Amniotic epithelial cell (primary cell): ENCODE measurements around the gene VAV3.

ENCODE experiments used
- DNase-seq: peaks from one replicate; pipeline ENCODE4 v3.0.0-alpha.2; 2010; ENCODE audit warnings: low read depth

VAV3 gene

GRCh38 chr1:107833061-107833460 is 131.9 kb downstream of the VAV3 start:
- DNase-seq: no peak

GRCh38 chr1:107831921-107832320 is 133.1 kb downstream of the VAV3 start:
- DNase-seq: no peak

GRCh38 chr1:107830526-107830925 is 134.5 kb downstream of the VAV3 start:
- no peak for DNase-seq

GRCh38 chr1:107830075-107830474 is 134.9 kb downstream of the VAV3 start:
- DNase-seq: no peak

- DNase-seq: no peak
Measured at GRCh38 chr1:107829036-107829770, 135.8 kb downstream of the VAV3 start.

GRCh38 chr1:107824946-107825345 is 140.0 kb downstream of the VAV3 start:
- no peak for DNase-seq

- no peak for DNase-seq
Measured at GRCh38 chr1:107821340-107821739, 143.6 kb downstream of the VAV3 start.

GRCh38 chr1:107820801-107821200 is 144.2 kb downstream of the VAV3 start:
- no peak for DNase-seq

GRCh38 chr1:107817935-107818334 is 147.0 kb downstream of the VAV3 start:
- no peak for DNase-seq

- DNase-seq: no peak
Measured at GRCh38 chr1:107817206-107817605, 147.8 kb downstream of the VAV3 start.

- no peak for DNase-seq
Measured at GRCh38 chr1:107810291-107810951, 154.6 kb downstream of the VAV3 start.

GRCh38 chr1:107807855-107808254 is 157.1 kb downstream of the VAV3 start:
- no peak for DNase-seq

GRCh38 chr1:107807405-107807804 is 157.6 kb downstream of the VAV3 start:
- DNase-seq: no peak

GRCh38 chr1:107806902-107807301 is 158.1 kb downstream of the VAV3 start:
- no peak for DNase-seq

- no peak for DNase-seq
Measured at GRCh38 chr1:107804741-107805140, 160.2 kb downstream of the VAV3 start.

GRCh38 chr1:107804134-107804533 is 160.8 kb downstream of the VAV3 start:
- no peak for DNase-seq

- no peak for DNase-seq
Measured at GRCh38 chr1:107803579-107803978, 161.4 kb downstream of the VAV3 start.

- DNase-seq: no peak
Measured at GRCh38 chr1:107802654-107803053, 162.3 kb downstream of the VAV3 start.

- DNase-seq: no peak
Measured at GRCh38 chr1:107795994-107796393, 169.0 kb downstream of the VAV3 start.

- no peak for DNase-seq
Measured at GRCh38 chr1:107795441-107795840, 169.5 kb downstream of the VAV3 start.

GRCh38 chr1:107794571-107794970 is 170.4 kb downstream of the VAV3 start:
- no peak for DNase-seq

GRCh38 chr1:107793896-107794453 is 171.0 kb downstream of the VAV3 start:
- DNase-seq: no peak

- no peak for DNase-seq
Measured at GRCh38 chr1:107791348-107791747, 173.6 kb downstream of the VAV3 start.
